Measurements from ENCODE around the gene IL20RB.
"Not testable (repeated sequence)": the region's sequence is repeated elsewhere in the genome, so short reads cannot be mapped to it uniquely, and the experiment has no call there.

Gene IL20RB

GRCh38 chr3:136947477-136947876, 10.3 kb upstream of the IL20RB start:
- no peak for DNase-seq

- no peak for DNase-seq
Measured at GRCh38 chr3:136949146-136949545, 8.6 kb upstream of the IL20RB start.

- no peak for DNase-seq
Measured at GRCh38 chr3:136949708-136950107, 8.1 kb upstream of the IL20RB start.

- no peak for DNase-seq
Measured at GRCh38 chr3:136950623-136951022, 7.2 kb upstream of the IL20RB start.

GRCh38 chr3:136952292-136952691, 5.5 kb upstream of the IL20RB start:
- DNase-seq = no peak

GRCh38 chr3:136954251-136954650, 3.5 kb upstream of the IL20RB start:
- no peak for DNase-seq

- no peak for DNase-seq
Measured at GRCh38 chr3:136954980-136955780, 2.6 kb upstream of the IL20RB start.

GRCh38 chr3:136955813-136956212, 2.0 kb upstream of the IL20RB start:
- DNase-seq = no peak

GRCh38 chr3:136956971-136957370, 812 bp upstream of the IL20RB start:
- no peak for DNase-seq

- DNase-seq = no peak
Measured at GRCh38 chr3:136958939-136959338, 1.2 kb downstream of the IL20RB start.

GRCh38 chr3:136959599-136959998, 1.8 kb downstream of the IL20RB start:
- DNase-seq = no peak

- no peak for DNase-seq
Measured at GRCh38 chr3:136960838-136961836, 3.4 kb downstream of the IL20RB start.

- DNase-seq = no peak
Measured at GRCh38 chr3:136962927-136963326, 5.1 kb downstream of the IL20RB start.

GRCh38 chr3:136969539-136969938, 11.8 kb downstream of the IL20RB start:
- DNase-seq = not testable (repeated sequence)

- DNase-seq = no peak
Measured at GRCh38 chr3:136973352-136973751, 15.6 kb downstream of the IL20RB start.

- no peak for DNase-seq
Measured at GRCh38 chr3:136974670-136975069, 16.9 kb downstream of the IL20RB start.

- no peak for DNase-seq
Measured at GRCh38 chr3:136979204-136979603, 21.4 kb downstream of the IL20RB start.

GRCh38 chr3:136979684-136980083, 21.9 kb downstream of the IL20RB start:
- DNase-seq = no peak

- no peak for DNase-seq
Measured at GRCh38 chr3:136982033-136982432, 24.2 kb downstream of the IL20RB start.

- DNase-seq = no peak
Measured at GRCh38 chr3:136982520-136983138, 24.8 kb downstream of the IL20RB start.

- no peak for DNase-seq
Measured at GRCh38 chr3:136984837-136985236, 27.1 kb downstream of the IL20RB start.

GRCh38 chr3:136987398-136987980, 29.7 kb downstream of the IL20RB start:
- DNase-seq = not testable (repeated sequence)

GRCh38 chr3:136988651-136989050, 30.9 kb downstream of the IL20RB start:
- DNase-seq = no peak
